Activated naive CD4-positive, alpha-beta T cell treated with anti-CD3 and anti-CD28 coated beads for 36 hours (primary cell): ENCODE results near the gene TSHZ3. TPM values are rescaled to one million over a fixed set of nuclear protein-coding genes. Genes with fewer than 3 reads are reported as not detected.

Experiments
- CTCF ChIA-PET: fragments of 350-600 bp; sonication (Branson Sonifier 250); formaldehyde crosslinking; loops from one replicate; lab custom pipeline; 2021; ENCODE audit warnings: antibody characterized with exemption; lab: Charles Lee
- DNase-seq: peaks from one replicate; pipeline ENCODE4 v3.0.0-alpha.2; 2020
- H3K27ac Mint-ChIP-seq: one replicate; pipeline ENCODE4 v1.8.0; 2021; ENCODE audit warnings: mild to moderate bottlenecking, mixed read lengths
- H3K27me3 Mint-ChIP-seq: one replicate; pipeline ENCODE4 v1.8.0; 2021; ENCODE audit warnings: low read depth, mixed read lengths
- H3K36me3 Mint-ChIP-seq: one replicate; pipeline ENCODE4 v1.8.0; 2021; ENCODE audit warnings: low read depth, mixed read lengths
- H3K4me1 Mint-ChIP-seq: one replicate; pipeline ENCODE4 v1.8.0; 2021; ENCODE audit warnings: low read depth, mixed read lengths
- H3K4me3 Mint-ChIP-seq: one replicate; pipeline ENCODE4 v1.8.0; 2021; ENCODE audit warnings: mild to moderate bottlenecking, moderate library complexity, mixed read lengths
- H3K9me3 Mint-ChIP-seq: one replicate; pipeline ENCODE4 v1.8.0; 2021; ENCODE audit warnings: mixed read lengths
- intact Hi-C: fragments of 100-400 bp; cut with micrococcal nuclease; formaldehyde crosslinking; loops from one replicate; pipeline ENCODE4 v1.15.1; 2023
- total RNA-seq, 2 experiments: library from RNA; stranded (reverse); gene quantifications; one replicate each; pipeline ENCODE4 v1.2.3, GENCODE V29; 2021

Gene TSHZ3
- total RNA-seq, result 1 to 10 TPM; 1.6 to 2.0 TPM

DNA sequence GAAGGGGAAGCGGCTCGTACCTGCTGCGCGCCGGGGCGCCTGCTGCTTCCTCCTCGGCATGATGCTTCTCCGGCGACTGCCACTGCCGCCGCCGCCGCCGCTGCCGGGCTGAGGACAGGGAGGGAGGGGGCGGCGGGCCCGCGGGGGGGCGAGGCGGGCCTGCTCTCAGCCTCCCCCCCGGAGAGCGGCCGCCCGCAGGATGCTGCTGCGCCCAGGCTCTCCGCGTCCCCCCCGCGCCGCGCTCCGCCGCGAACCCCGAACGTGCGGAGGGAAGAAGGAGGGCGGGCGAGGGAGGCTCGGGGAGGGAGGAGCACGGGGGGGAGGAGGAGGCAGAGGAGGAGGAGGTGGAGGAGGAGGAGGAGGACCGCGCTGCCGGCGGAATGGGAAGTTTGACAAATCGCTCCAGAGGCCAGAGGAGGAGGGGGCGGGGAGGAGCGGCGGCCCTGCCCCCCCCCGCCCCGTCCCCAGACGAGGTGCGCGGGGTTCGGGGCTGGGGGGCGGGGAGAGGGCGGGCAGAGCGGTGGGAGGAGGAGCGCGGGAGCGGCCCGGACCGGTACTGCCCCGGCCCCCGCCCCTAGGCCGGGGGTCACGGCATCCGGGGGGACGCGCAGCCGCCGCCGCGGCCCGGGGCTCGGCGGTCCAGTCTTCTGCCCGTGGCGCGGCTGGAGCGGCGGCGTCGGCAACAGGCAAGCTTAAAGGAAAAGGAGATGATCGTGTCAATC lies at the start of gene TSHZ3:
Gene TSHZ3 (minus strand): TSS at position 277 of the 722 bp plus-strand sequence. CDS start 217 bp downstream, at position 60.
- Mint-ChIP-seq H3K36me3 (peaks cover 2% of the 10 kb centered on the region), H3K4me3 (peak within 1 kb of the TSS; percentile 76), H3K27me3 (peaks cover 47% of the 10 kb centered on the region), H3K9me3 (no peaks in the 10 kb centered on the region), H3K4me1 (peaks cover 28% of the 10 kb centered on the region), H3K27ac (no peak within 1 kb of the TSS)
- intact Hi-C loops, result loop anchor here (2.0 kb wide), 1 partner anchor 135 kb away; no protein-coding TSS in a partner anchor
- CTCF ChIA-PET, result no interaction called here
- DNase-seq, result peak; percentile 67

- intact Hi-C loops, result no loop called here
- no peaks in the 10 kb centered on the region for H3K4me1 Mint-ChIP-seq
- peaks cover 13% of the 10 kb centered on the region for H3K27me3 Mint-ChIP-seq
- H3K4me3 Mint-ChIP-seq, result no peak overlapping the region
- DNase-seq, result no peak
- H3K27ac Mint-ChIP-seq, result no peak overlapping the region
- no peaks in the 10 kb centered on the region for H3K9me3 Mint-ChIP-seq
- H3K36me3 Mint-ChIP-seq, result no peaks in the 10 kb centered on the region
- CTCF ChIA-PET, result no interaction called here
Measured at GRCh38 chr19:31397308-31397707, 48.1 kb upstream of the TSHZ3 start.

GRCh38 chr19:31392464-31392863 lies 43.2 kb upstream of the TSHZ3 start:
- Mint-ChIP-seq H3K27me3 (peaks cover 6% of the 10 kb centered on the region), H3K36me3 (no peaks in the 10 kb centered on the region), H3K27ac (no peak overlapping the region), H3K4me1 (no peaks in the 10 kb centered on the region), H3K9me3 (no peaks in the 10 kb centered on the region), H3K4me3 (no peak overlapping the region)
- intact Hi-C loops, result no loop called here
- CTCF ChIA-PET, result no interaction called here
- DNase-seq, result no peak

DNA sequence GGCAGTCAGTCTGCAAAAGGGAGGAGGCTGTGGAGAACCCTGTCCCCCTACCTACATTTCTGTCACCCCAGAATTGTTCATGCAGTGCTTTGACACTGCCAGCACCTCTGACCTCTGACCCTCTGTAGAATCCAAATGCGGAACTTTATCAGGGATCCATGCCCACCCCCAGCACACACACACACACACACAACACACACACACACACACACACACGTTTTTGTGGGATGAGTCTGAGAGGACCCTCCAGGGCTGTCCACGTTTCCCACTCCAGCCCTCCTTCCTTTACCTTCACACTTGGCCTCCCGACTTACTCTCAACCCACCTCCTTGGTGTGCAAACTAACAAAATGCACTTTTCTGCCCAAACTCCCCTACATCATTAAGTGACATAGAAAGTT lies 42.3 kb upstream of the TSHZ3 start:
- Mint-ChIP-seq H3K4me3 (no peak overlapping the region), H3K36me3 (no peaks in the 10 kb centered on the region), H3K27ac (no peak overlapping the region), H3K9me3 (no peaks in the 10 kb centered on the region), H3K27me3 (peaks cover 6% of the 10 kb centered on the region), H3K4me1 (no peaks in the 10 kb centered on the region)
- intact Hi-C loops, result no loop called here
- CTCF ChIA-PET, result no interaction called here
- no peak for DNase-seq

DNA sequence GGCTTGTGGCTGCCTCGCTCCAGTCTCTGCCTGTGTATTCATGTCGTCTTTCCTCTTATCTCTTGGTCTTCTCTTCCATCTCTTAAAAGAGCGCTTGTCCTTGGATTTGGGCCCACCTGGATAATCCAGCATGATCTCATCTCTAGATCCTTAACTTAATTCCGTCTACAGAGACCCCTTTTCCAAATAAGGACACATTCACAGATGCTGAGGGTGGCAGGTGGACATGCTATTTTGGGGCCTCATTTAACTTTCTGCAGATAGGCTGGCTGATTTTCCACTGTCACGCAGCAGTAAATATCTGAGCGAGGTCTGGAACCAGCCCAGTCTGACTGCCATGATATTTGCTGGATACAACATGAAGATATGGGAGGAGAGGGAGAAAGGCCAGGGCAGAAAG lies 41.5 kb upstream of the TSHZ3 start:
- CTCF ChIA-PET, result no interaction called here
- no peaks in the 10 kb centered on the region for H3K9me3 Mint-ChIP-seq
- no peak overlapping the region for H3K27ac Mint-ChIP-seq
- intact Hi-C loops, result no loop called here
- H3K4me1 Mint-ChIP-seq, result no peaks in the 10 kb centered on the region
- H3K27me3 Mint-ChIP-seq, result peaks cover 6% of the 10 kb centered on the region
- no peak overlapping the region for H3K4me3 Mint-ChIP-seq
- H3K36me3 Mint-ChIP-seq, result no peaks in the 10 kb centered on the region
- no peak for DNase-seq

GRCh38 chr19:31389874-31390273 lies 40.6 kb upstream of the TSHZ3 start:
- Mint-ChIP-seq H3K9me3 (no peaks in the 10 kb centered on the region), H3K36me3 (no peaks in the 10 kb centered on the region), H3K27ac (no peak overlapping the region), H3K4me1 (no peaks in the 10 kb centered on the region), H3K27me3 (peaks cover 6% of the 10 kb centered on the region), H3K4me3 (no peak overlapping the region)
- intact Hi-C loops, result no loop called here
- CTCF ChIA-PET, result no interaction called here
- no peak for DNase-seq

- H3K27ac Mint-ChIP-seq, result no peak overlapping the region
- no peak for DNase-seq
- CTCF ChIA-PET, result no interaction called here
- no peaks in the 10 kb centered on the region for H3K4me1 Mint-ChIP-seq
- H3K36me3 Mint-ChIP-seq, result no peaks in the 10 kb centered on the region
- intact Hi-C loops, result no loop called here
- H3K4me3 Mint-ChIP-seq, result no peak overlapping the region
- no peaks in the 10 kb centered on the region for H3K9me3 Mint-ChIP-seq
- H3K27me3 Mint-ChIP-seq, result peaks cover 3% of the 10 kb centered on the region
Measured at GRCh38 chr19:31387717-31388301, 38.6 kb upstream of the TSHZ3 start.

GRCh38 chr19:31386806-31387205 lies 37.6 kb upstream of the TSHZ3 start:
- no peak overlapping the region for H3K27ac Mint-ChIP-seq
- H3K4me3 Mint-ChIP-seq, result no peak overlapping the region
- no peaks in the 10 kb centered on the region for H3K36me3 Mint-ChIP-seq
- no peaks in the 10 kb centered on the region for H3K4me1 Mint-ChIP-seq
- intact Hi-C loops, result no loop called here
- CTCF ChIA-PET, result no interaction called here
- DNase-seq, result no peak
- H3K9me3 Mint-ChIP-seq, result no peaks in the 10 kb centered on the region
- H3K27me3 Mint-ChIP-seq, result peaks cover 3% of the 10 kb centered on the region

DNA sequence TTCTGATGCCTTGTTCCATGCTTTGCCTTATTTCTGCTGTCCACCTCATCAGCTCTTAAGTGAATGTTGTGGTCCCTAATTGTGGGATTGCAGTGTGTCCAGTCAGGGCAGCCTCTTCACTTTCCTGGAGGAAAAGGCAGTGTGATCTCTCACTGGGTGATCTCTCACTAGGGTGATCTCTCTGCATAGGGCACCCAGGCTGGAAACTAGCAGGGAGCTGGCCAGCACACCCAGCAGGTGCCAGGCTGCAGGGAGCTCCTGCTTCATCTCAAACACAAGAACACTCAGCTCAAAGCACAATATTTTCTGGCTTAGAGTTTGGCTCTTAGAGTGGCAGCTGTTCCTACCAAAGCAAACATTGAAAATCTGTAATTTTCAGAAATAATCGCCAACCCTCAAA lies 36.5 kb upstream of the TSHZ3 start:
- intact Hi-C loops, result no loop called here
- CTCF ChIA-PET, result no interaction called here
- Mint-ChIP-seq H3K36me3 (no peaks in the 10 kb centered on the region), H3K4me3 (no peak overlapping the region), H3K4me1 (no peaks in the 10 kb centered on the region), H3K27me3 (peaks cover 3% of the 10 kb centered on the region), H3K27ac (no peak overlapping the region), H3K9me3 (no peaks in the 10 kb centered on the region)
- DNase-seq, result no peak

- Mint-ChIP-seq H3K9me3 (no peaks in the 10 kb centered on the region), H3K27ac (no peak overlapping the region), H3K36me3 (no peaks in the 10 kb centered on the region), H3K4me3 (no peak overlapping the region), H3K4me1 (no peaks in the 10 kb centered on the region), H3K27me3 (peaks cover 3% of the 10 kb centered on the region)
- DNase-seq, result no peak
- intact Hi-C loops, result no loop called here
- CTCF ChIA-PET, result no interaction called here
Measured at GRCh38 chr19:31383553-31383952, 34.3 kb upstream of the TSHZ3 start.

DNA sequence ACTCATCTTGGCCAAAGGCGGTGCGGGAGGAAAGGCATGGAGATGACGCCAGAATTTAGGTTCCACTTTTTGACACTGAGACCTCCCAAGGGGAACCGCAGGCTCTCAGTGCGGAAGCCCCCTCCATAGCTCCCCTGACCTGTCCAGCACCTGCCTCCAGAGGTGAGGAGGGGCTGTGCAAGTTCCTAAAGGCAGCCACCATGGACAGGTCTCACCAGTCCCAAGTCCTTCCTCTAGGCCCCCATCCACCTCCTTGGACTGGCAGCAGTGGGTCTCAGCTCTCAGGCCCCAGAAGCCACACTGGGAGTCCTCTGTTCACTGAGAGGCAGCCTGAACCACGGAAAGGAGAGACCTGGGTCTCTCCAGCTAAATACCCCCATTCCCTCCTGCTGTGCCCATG lies 31.6 kb upstream of the TSHZ3 start:
- H3K4me3 Mint-ChIP-seq, result no peak overlapping the region
- no peaks in the 10 kb centered on the region for H3K36me3 Mint-ChIP-seq
- peaks cover 3% of the 10 kb centered on the region for H3K27me3 Mint-ChIP-seq
- no peaks in the 10 kb centered on the region for H3K9me3 Mint-ChIP-seq
- intact Hi-C loops, result no loop called here
- CTCF ChIA-PET, result no interaction called here
- DNase-seq, result no peak
- H3K4me1 Mint-ChIP-seq, result no peaks in the 10 kb centered on the region
- H3K27ac Mint-ChIP-seq, result no peak overlapping the region

DNA sequence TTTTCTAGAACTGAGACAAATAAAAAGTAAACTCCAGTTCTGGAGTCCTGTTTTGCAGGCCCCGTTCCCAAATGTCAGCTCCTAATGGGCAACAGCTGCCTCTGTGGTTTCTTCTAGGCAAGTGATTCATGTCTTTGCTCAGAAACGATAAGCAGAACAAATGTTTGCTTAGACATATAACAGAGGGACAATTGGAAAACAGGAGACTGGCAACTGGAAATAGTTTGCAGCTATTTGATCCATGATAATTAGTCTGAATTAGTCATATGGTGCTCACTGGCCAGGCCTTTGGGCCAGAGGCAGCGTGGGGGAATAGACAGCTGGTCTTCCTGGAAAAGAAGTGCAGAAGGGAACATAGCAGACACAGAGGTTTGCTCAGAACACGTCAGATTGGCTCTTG lies 29.2 kb upstream of the TSHZ3 start:
- no peak for DNase-seq
- intact Hi-C loops, result no loop called here
- Mint-ChIP-seq H3K27me3 (peaks cover 4% of the 10 kb centered on the region), H3K4me1 (no peaks in the 10 kb centered on the region), H3K27ac (no peak overlapping the region), H3K9me3 (no peaks in the 10 kb centered on the region), H3K36me3 (no peaks in the 10 kb centered on the region), H3K4me3 (no peak overlapping the region)
- CTCF ChIA-PET, result no interaction called here

DNA sequence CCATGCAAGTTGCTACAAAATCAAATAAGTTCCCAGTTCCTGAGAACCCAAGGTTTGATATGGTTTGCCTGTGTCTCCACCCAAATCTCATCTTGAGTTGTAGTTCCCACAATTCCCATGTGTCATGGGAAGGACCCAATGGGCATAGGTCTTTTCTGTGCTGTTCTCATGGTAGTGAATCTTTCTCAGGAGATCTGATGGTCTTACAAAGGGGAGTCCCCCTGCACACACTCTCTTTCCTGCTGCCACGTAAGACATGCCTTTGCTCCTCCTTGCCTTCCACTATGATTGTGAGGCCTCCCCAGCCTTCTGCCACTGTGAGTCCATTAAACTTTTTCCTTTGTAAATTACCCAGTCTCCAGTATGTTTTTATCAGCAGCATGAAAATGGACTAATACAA lies 28.5 kb upstream of the TSHZ3 start:
- Mint-ChIP-seq H3K4me1 (peaks cover 4% of the 10 kb centered on the region), H3K4me3 (no peak overlapping the region), H3K9me3 (no peaks in the 10 kb centered on the region), H3K27me3 (peaks cover 2% of the 10 kb centered on the region), H3K27ac (no peak overlapping the region), H3K36me3 (no peaks in the 10 kb centered on the region)
- intact Hi-C loops, result no loop called here
- DNase-seq, result no peak
- CTCF ChIA-PET, result interaction anchor here (0.6 kb wide), 1 partner anchor 60 kb away, joined by 3 read pairs; no protein-coding TSS in a partner anchor
